Measurements from ENCODE around the gene FAM171A1.
"Not testable (repeated sequence)": the region's sequence is repeated elsewhere in the genome, so short reads cannot be mapped to it uniquely, and the experiment has no call there.

FAM171A1 gene

GRCh38 chr10:15342970-15343369 lies 28.1 kb downstream of the FAM171A1 start:
- H3K36me3 ChIP-seq (ENCODE audit: control insufficient read depth in 1 of 2, insufficient read depth in 2 of 2, low read length in 2 of 2): no peaks in the 10 kb centered on the region
- no peaks in the 10 kb centered on the region for H3K27me3 ChIP-seq (ENCODE audit: low read depth, low read length)
- H3K27ac ChIP-seq (ENCODE audit: low read length): no peak overlapping the region
- H3K4me3 ChIP-seq (ENCODE audit: low read depth in 1 of 2, low read length in 2 of 2): no peak overlapping the region
- no peaks in the 10 kb centered on the region for H3K9me3 ChIP-seq (ENCODE audit: control insufficient read depth in 1 of 2, low read length in 2 of 2)
- peaks cover 6 to 9% of the 10 kb centered on the region in 2 donors for H3K4me1 ChIP-seq (ENCODE audit: control insufficient read depth in 1 of 2, insufficient read depth in 2 of 2, low read length in 2 of 2)

- Histone ChIP-seq H3K4me3 (ENCODE audit: low read depth in 1 of 2, low read length in 2 of 2) (no peak overlapping the region), H3K27me3 (ENCODE audit: low read depth, low read length) (no peaks in the 10 kb centered on the region), H3K36me3 (ENCODE audit: control insufficient read depth in 1 of 2, insufficient read depth in 2 of 2, low read length in 2 of 2) (no peaks in the 10 kb centered on the region), H3K4me1 (ENCODE audit: control insufficient read depth in 1 of 2, insufficient read depth in 2 of 2, low read length in 2 of 2) (peaks cover 4 to 6% of the 10 kb centered on the region in 2 donors), H3K9me3 (ENCODE audit: control insufficient read depth in 1 of 2, low read length in 2 of 2) (no peaks in the 10 kb centered on the region), H3K27ac (ENCODE audit: low read length) (no peak overlapping the region)
Measured at GRCh38 chr10:15341502-15342128, 29.5 kb downstream of the FAM171A1 start.

GRCh38 chr10:15339892-15340291 lies 31.2 kb downstream of the FAM171A1 start:
- peaks cover 0 to 3% of the 10 kb centered on the region in 2 donors for H3K4me1 ChIP-seq (ENCODE audit: control insufficient read depth in 1 of 2, insufficient read depth in 2 of 2, low read length in 2 of 2)
- H3K9me3 ChIP-seq (ENCODE audit: control insufficient read depth in 1 of 2, low read length in 2 of 2): no peaks in the 10 kb centered on the region
- H3K27me3 ChIP-seq (ENCODE audit: low read depth, low read length): no peaks in the 10 kb centered on the region
- no peak overlapping the region for H3K27ac ChIP-seq (ENCODE audit: low read length)
- H3K36me3 ChIP-seq (ENCODE audit: control insufficient read depth in 1 of 2, insufficient read depth in 2 of 2, low read length in 2 of 2): no peaks in the 10 kb centered on the region
- no peak overlapping the region for H3K4me3 ChIP-seq (ENCODE audit: low read depth in 1 of 2, low read length in 2 of 2)

- H3K4me1 ChIP-seq (ENCODE audit: control insufficient read depth in 1 of 2, insufficient read depth in 2 of 2, low read length in 2 of 2); H3K9me3 ChIP-seq (ENCODE audit: control insufficient read depth in 1 of 2, low read length in 2 of 2); H3K36me3 ChIP-seq (ENCODE audit: control insufficient read depth in 1 of 2, insufficient read depth in 2 of 2, low read length in 2 of 2); H3K4me3 ChIP-seq (ENCODE audit: low read depth in 1 of 2, low read length in 2 of 2); H3K27me3 ChIP-seq (ENCODE audit: low read depth, low read length); H3K27ac ChIP-seq (ENCODE audit: low read length): not testable (repeated sequence)
Measured at GRCh38 chr10:15337441-15337923, 33.6 kb downstream of the FAM171A1 start.

GRCh38 chr10:15336211-15336610 lies 34.9 kb downstream of the FAM171A1 start:
- H3K27me3 ChIP-seq (ENCODE audit: low read depth, low read length): no peaks in the 10 kb centered on the region
- H3K9me3 ChIP-seq (ENCODE audit: control insufficient read depth in 1 of 2, low read length in 2 of 2): no peaks in the 10 kb centered on the region
- no peaks in the 10 kb centered on the region for H3K36me3 ChIP-seq (ENCODE audit: control insufficient read depth in 1 of 2, insufficient read depth in 2 of 2, low read length in 2 of 2)
- no peak overlapping the region for H3K27ac ChIP-seq (ENCODE audit: low read length)
- no peak overlapping the region for H3K4me3 ChIP-seq (ENCODE audit: low read depth in 1 of 2, low read length in 2 of 2)
- H3K4me1 ChIP-seq (ENCODE audit: control insufficient read depth in 1 of 2, insufficient read depth in 2 of 2, low read length in 2 of 2): peaks cover 3% of the 10 kb centered on the region in 2 donors

GRCh38 chr10:15335508-15335907 lies 35.6 kb downstream of the FAM171A1 start:
- no peaks in the 10 kb centered on the region for H3K36me3 ChIP-seq (ENCODE audit: control insufficient read depth in 1 of 2, insufficient read depth in 2 of 2, low read length in 2 of 2)
- H3K27ac ChIP-seq (ENCODE audit: low read length): no peak overlapping the region
- peaks cover 3% of the 10 kb centered on the region in 2 donors for H3K4me1 ChIP-seq (ENCODE audit: control insufficient read depth in 1 of 2, insufficient read depth in 2 of 2, low read length in 2 of 2)

GRCh38 chr10:15334650-15335323 lies 36.3 kb downstream of the FAM171A1 start:
- H3K27me3 ChIP-seq (ENCODE audit: low read depth, low read length): no peaks in the 10 kb centered on the region
- no peak overlapping the region for H3K4me3 ChIP-seq (ENCODE audit: low read depth in 1 of 2, low read length in 2 of 2)
- H3K9me3 ChIP-seq (ENCODE audit: control insufficient read depth in 1 of 2, low read length in 2 of 2): no peaks in the 10 kb centered on the region
- no peaks in the 10 kb centered on the region for H3K36me3 ChIP-seq (ENCODE audit: control insufficient read depth in 1 of 2, insufficient read depth in 2 of 2, low read length in 2 of 2)
- H3K4me1 ChIP-seq (ENCODE audit: control insufficient read depth in 1 of 2, insufficient read depth in 2 of 2, low read length in 2 of 2): peaks cover 3 to 10% of the 10 kb centered on the region in 2 donors
- no peak overlapping the region for H3K27ac ChIP-seq (ENCODE audit: low read length)

More at GRCh38 chr10:15335508-15335907, 35.6 kb downstream of the FAM171A1 start:
- Histone ChIP-seq H3K27me3 (ENCODE audit: low read depth, low read length) (no peaks in the 10 kb centered on the region), H3K9me3 (ENCODE audit: control insufficient read depth in 1 of 2, low read length in 2 of 2) (no peaks in the 10 kb centered on the region), H3K4me3 (ENCODE audit: low read depth in 1 of 2, low read length in 2 of 2) (no peak overlapping the region)

GRCh38 chr10:15333909-15334649 lies 37.0 kb downstream of the FAM171A1 start:
- Histone ChIP-seq H3K4me3 (ENCODE audit: low read depth in 1 of 2, low read length in 2 of 2) (no peak overlapping the region), H3K27me3 (ENCODE audit: low read depth, low read length) (no peaks in the 10 kb centered on the region), H3K36me3 (ENCODE audit: control insufficient read depth in 1 of 2, insufficient read depth in 2 of 2, low read length in 2 of 2) (no peaks in the 10 kb centered on the region), H3K9me3 (ENCODE audit: control insufficient read depth in 1 of 2, low read length in 2 of 2) (no peaks in the 10 kb centered on the region), H3K27ac (ENCODE audit: low read length) (no peak overlapping the region), H3K4me1 (ENCODE audit: control insufficient read depth in 1 of 2, insufficient read depth in 2 of 2, low read length in 2 of 2) (peaks cover 3 to 10% of the 10 kb centered on the region in 2 donors)

GRCh38 chr10:15333181-15333580 lies 37.9 kb downstream of the FAM171A1 start:
- H3K27ac ChIP-seq (ENCODE audit: low read length); H3K9me3 ChIP-seq (ENCODE audit: control insufficient read depth in 1 of 2, low read length in 2 of 2); H3K27me3 ChIP-seq (ENCODE audit: low read depth, low read length); H3K4me3 ChIP-seq (ENCODE audit: low read depth in 1 of 2, low read length in 2 of 2); H3K36me3 ChIP-seq (ENCODE audit: control insufficient read depth in 1 of 2, insufficient read depth in 2 of 2, low read length in 2 of 2): not testable (repeated sequence)
- H3K4me1 ChIP-seq (ENCODE audit: control insufficient read depth in 1 of 2, insufficient read depth in 2 of 2, low read length in 2 of 2): peaks cover 3 to 10% of the 10 kb centered on the region in 2 donors

- Histone ChIP-seq H3K36me3 (ENCODE audit: control insufficient read depth in 1 of 2, insufficient read depth in 2 of 2, low read length in 2 of 2) (no peaks in the 10 kb centered on the region), H3K4me1 (ENCODE audit: control insufficient read depth in 1 of 2, insufficient read depth in 2 of 2, low read length in 2 of 2) (peaks cover 3 to 10% of the 10 kb centered on the region in 2 donors), H3K27me3 (ENCODE audit: low read depth, low read length) (no peaks in the 10 kb centered on the region), H3K27ac (ENCODE audit: low read length) (peak overlapping the region; percentile 58), H3K4me3 (ENCODE audit: low read depth in 1 of 2, low read length in 2 of 2) (no peak overlapping the region), H3K9me3 (ENCODE audit: control insufficient read depth in 1 of 2, low read length in 2 of 2) (no peaks in the 10 kb centered on the region)
Measured at GRCh38 chr10:15331461-15331860, 39.6 kb downstream of the FAM171A1 start.

GRCh38 chr10:15329437-15329836 lies 41.7 kb downstream of the FAM171A1 start:
- no peaks in the 10 kb centered on the region for H3K9me3 ChIP-seq (ENCODE audit: control insufficient read depth in 1 of 2, low read length in 2 of 2)
- H3K4me1 ChIP-seq (ENCODE audit: control insufficient read depth in 1 of 2, insufficient read depth in 2 of 2, low read length in 2 of 2): peaks cover 3 to 8% of the 10 kb centered on the region in 2 donors
- H3K27me3 ChIP-seq (ENCODE audit: low read depth, low read length): no peaks in the 10 kb centered on the region
- H3K27ac ChIP-seq (ENCODE audit: low read length): no peak overlapping the region
- H3K36me3 ChIP-seq (ENCODE audit: control insufficient read depth in 1 of 2, insufficient read depth in 2 of 2, low read length in 2 of 2): no peaks in the 10 kb centered on the region
- no peak overlapping the region for H3K4me3 ChIP-seq (ENCODE audit: low read depth in 1 of 2, low read length in 2 of 2)

Measured in muscle layer of duodenum (tissue), 2 donors.